SU-DHL-6 (cell line): ENCODE results near the gene EEFSEC.

Experiments used
- EZH2phosphoT487 ChIP-seq: fragments of 200-600 bp; sonication (generic), shearing (Covaris generic); conservative IDR thresholded peaks from 2 replicates; pipeline ENCODE4 v1.6.1; 2018; ENCODE audit warnings: mild to moderate bottlenecking, antibody characterized with exemption, low read length, moderate library complexity, mixed read lengths
- TF ChIP-seq, protein P1 (sequence below): fragments of 200-600 bp; sonication (generic); IDR thresholded peaks from one replicate; pipeline ENCODE4 v1.5.1; 2017; ENCODE audit warnings: antibody characterized with exemption, mild to moderate bottlenecking, low read length, moderate library complexity; ENCODE audit not compliant: insufficient read depth, poor library complexity, severe bottlenecking

DNA sequence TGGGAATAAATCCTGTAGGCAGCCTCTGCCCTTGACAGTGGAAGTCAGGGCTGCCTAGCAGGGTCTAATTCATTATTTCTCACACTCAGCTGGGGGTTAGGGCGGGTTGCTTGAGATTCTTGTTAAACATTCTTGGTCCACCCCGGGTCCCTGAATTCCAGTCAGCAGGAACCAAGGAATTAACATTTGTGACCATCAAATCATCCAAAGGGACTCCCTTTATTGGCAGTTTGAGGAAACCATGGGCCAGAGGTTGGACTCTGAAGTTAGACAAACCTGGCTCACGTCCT is 122.8 kb downstream of the EEFSEC start:
- TF ChIP-seq, protein P1, sequence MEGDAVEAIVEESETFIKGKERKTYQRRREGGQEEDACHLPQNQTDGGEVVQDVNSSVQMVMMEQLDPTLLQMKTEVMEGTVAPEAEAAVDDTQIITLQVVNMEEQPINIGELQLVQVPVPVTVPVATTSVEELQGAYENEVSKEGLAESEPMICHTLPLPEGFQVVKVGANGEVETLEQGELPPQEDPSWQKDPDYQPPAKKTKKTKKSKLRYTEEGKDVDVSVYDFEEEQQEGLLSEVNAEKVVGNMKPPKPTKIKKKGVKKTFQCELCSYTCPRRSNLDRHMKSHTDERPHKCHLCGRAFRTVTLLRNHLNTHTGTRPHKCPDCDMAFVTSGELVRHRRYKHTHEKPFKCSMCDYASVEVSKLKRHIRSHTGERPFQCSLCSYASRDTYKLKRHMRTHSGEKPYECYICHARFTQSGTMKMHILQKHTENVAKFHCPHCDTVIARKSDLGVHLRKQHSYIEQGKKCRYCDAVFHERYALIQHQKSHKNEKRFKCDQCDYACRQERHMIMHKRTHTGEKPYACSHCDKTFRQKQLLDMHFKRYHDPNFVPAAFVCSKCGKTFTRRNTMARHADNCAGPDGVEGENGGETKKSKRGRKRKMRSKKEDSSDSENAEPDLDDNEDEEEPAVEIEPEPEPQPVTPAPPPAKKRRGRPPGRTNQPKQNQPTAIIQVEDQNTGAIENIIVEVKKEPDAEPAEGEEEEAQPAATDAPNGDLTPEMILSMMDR, result no peak
- TF ChIP-seq EZH2phosphoT487, result no peak
